Skin of body (tissue), 2 donors: Measurements from ENCODE around the gene ANGPTL2. TPM values are rescaled to one million over a fixed set of nuclear protein-coding genes. Genes with fewer than 3 reads are reported as not detected.

Experiments used
- DNase-seq: peaks from one replicate; lab custom pipeline; 2025; lab: John Stamatoyannopoulos, UW
- total RNA-seq: library from RNA; depleted of rRNA; stranded (reverse); fragments of >200 nt; gene quantifications from one replicate; pipeline ENCODE4 v1.2.3, GENCODE V29; 2014

Gene ANGPTL2
- total RNA-seq, 1 donor from 2014 or later: 38.3 TPM

GRCh38 chr9:127136880-127137639 is 14.6 kb upstream of the ANGPTL2 start:
- DNase-seq: no peak

- no peak for DNase-seq
Measured at GRCh38 chr9:127136081-127136879, 13.8 kb upstream of the ANGPTL2 start.

- no peak for DNase-seq
Measured at GRCh38 chr9:127135056-127135745, 12.8 kb upstream of the ANGPTL2 start.

DNA sequence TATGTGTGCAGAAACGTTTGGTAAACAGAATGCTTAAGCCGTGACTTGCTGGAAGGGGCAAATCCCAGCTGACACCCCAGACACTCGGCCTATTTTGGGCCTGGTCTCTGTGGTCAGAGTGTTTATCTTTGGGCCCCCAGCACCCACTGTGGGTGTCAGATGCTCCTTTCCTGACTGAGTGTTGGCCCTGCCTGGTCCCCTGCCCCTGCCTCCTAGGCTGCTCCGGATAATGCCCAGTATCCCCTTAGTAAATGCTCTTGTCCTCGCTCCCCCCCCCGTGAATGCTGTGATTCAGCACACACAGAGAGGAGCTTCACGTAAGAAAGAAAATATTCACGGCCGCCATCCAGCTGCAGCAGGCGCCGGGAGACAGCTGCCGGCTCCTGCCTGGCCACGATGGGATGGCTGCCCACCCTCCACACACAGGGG is 11.3 kb upstream of the ANGPTL2 start:
- peak; percentile 79 for DNase-seq

GRCh38 chr9:127132921-127133647 is 10.6 kb upstream of the ANGPTL2 start:
- DNase-seq: peak; percentile 75

GRCh38 chr9:127132375-127132774 is 9.9 kb upstream of the ANGPTL2 start:
- no peak for DNase-seq

GRCh38 chr9:127131871-127132270 is 9.4 kb upstream of the ANGPTL2 start:
- no peak for DNase-seq

DNA sequence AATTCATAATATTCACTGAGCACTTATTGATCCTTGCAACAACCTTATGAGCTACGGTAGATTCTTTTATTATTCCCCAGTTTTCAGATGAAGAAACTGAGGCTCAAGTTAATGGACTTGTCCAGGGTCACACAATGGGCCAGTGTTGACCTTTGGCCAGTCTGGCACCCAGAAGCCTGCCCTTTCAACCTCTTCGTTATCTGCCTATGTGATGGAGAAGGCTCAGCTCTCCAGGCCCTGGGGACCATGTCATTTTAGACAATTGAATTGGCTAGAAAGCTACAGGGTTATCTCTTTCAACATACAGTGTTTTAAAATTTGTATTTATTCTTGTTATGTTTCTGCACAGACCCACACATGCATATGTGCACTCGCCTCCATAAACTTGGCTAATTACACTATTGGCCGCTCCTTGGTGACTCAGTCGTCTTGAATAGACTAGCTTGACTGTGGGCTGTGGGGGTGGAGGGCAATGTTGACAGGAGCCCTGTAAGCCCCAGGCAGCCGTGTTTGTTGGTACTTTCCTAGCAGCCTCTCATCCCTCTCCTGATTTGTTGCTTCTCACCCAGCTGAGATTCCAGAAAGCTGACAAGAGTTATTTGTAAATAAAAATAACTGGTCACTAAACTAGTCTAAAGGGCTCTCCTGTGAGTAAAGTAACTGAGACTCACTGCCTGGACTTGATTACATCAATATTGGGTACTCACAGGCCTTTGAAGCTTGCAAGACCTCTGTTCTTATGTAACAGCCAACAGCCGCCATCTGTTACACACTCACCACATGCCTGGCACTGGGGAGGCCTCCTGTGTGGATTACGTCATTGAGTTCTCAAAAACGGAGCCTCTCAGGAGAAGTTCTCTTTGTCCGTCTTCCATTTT is 8.5 kb upstream of the ANGPTL2 start:
- peak; percentile 88 for DNase-seq

GRCh38 chr9:127130235-127130634 is 7.8 kb upstream of the ANGPTL2 start:
- DNase-seq: no peak

GRCh38 chr9:127129718-127130085 is 7.3 kb upstream of the ANGPTL2 start:
- no peak for DNase-seq

GRCh38 chr9:127129073-127129717 is 6.8 kb upstream of the ANGPTL2 start:
- no peak for DNase-seq

DNA sequence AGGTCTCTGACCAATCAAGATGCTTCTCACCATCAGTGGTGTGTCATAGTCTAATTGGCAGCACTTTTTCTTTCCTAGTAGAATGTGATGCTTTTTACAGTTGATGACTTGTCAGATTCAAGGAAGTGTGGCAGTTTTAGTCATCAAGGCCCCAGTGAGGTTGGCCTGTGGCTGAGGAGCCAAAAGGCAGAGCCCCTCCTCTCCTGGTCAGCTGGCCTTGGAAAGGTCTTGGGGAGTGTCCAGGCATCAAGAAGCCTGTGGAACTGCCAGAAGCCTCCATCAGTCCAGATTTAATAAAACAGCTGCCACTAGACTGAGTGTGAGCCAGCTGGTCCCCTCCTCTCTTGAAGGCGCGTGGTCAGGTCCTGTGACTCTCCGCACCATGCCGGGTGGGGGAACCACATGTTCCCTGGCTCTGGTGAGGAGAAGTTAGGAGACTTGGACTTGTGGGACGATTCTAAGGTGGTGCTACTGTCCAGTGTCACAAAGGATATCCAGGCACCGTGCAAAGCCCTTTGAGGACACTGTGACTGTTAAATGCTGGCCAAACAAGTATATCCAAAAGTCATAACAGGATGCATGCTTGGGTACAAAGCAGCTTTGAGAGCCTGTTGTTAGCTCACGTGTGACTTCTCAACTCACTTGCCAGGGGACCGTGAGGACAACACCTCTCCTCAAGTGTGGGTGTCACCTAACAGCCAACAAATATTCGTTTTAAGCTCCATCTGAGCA is 6.1 kb upstream of the ANGPTL2 start:
- peak; percentile 26 for DNase-seq

DNA sequence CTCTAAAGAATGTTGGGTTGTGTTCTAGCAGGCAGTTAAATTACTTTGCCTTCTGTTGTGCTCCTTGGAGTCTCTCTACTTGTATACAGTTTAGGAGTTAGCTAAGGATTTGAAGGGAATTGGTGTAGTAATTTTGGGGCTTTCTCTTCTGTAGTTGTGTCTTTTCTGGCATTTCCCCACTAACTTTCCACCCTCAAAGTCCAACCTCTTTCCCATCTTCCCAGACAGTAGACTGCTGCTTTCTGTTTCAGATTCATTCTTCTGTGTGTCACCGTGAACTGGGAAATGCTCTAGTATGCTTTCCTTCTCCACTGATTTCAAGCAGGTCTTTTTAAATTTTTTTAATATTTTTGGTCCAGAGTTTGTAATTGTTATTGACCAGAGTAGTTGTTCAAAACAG is 4.5 kb upstream of the ANGPTL2 start:
- DNase-seq: no peak

GRCh38 chr9:127124792-127125191 is 2.4 kb upstream of the ANGPTL2 start:
- DNase-seq: no peak

DNA sequence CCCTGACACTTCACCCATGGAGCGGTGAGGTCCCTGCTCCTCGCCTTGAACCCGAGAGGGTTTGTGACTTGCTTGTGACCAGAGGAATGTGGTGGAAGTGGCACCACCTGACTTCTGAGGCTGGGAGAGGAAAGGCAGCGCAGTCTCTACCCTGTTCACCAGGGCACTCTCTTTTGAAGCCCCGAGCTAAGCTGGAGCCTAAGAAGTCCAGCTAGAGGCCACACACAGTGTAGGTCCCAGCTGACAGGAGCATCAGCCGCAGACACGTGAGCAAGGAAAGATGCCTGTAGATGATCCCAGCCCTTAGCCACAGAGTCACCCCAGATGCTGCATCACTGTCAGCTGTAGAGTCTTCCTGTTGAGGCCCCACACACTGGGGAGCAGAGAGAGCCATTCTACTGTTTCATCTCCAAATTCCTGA is 1.7 kb upstream of the ANGPTL2 start:
- DNase-seq: no peak

DNA sequence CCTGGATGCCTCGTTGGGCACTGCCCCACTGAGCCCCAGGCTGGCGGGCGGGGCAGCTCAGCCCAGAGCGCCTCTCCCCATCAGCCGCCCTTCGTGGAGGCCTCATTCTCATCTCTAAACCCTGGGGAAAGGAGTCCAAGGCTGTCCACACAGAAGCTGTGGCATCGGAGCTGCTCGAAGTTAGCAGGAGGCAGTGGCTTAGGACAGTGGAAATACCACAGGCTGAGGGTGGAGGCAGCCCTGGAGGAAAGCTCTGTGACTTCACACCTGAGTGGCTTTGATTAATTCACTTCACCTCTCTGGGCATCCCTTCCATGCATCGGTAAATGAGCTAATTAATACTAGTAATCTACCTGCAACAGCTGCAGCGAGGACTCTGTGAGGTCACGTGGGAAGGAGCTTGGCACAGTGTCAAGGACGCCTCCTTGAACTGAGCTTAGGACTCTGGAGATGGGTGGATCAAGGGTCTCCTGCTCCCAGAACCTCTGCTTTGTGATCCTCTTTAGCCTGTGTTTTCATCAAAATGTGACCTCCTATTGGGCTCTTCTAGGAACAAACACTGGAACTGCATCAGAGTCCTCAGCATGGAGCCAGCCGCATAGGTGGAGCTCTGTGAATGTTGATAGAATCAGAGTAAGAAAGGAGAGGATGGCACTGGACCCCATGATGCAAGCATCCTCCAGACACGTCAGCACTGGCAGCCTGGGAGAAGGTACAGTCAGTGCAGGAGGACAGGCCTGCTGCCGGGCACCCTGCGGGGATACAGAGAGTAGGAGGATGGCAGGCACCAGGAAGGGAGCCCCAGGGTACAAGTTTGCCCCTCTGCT is 842 bp upstream of the ANGPTL2 start:
- DNase-seq: peak; percentile 71

GRCh38 chr9:127121628-127122175 is 733 bp downstream of the ANGPTL2 start:
- peak; percentile 40 for DNase-seq

DNA sequence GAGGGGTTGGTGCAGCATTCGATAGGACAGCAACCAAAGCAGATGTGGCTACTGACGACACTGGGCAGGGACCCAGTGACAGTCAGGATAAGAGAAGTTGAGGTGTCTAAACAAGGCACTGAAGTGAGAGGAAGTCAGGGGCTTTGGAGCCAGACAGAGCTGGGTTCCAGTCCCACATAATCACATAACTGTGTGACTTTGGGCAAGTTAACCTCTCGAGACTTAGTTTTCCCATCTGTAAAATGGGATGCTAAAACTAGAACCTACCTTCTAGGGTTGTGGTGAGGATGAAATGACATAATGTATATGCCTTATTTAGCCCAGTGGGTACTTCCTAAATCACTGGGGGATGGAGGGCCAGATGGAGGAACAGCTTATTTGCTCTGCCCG is 3.1 kb downstream of the ANGPTL2 start:
- no peak for DNase-seq
